Suprapubic skin (tissue), 3 donors: Measurements from ENCODE around the gene ARFGAP1.

ENCODE experiments used
- CTCF ChIP-seq, 2 donors: fragments of 200-600 bp in 1 of 2; fragments of 450-650 bp in 1 of 2; sonication (generic) in 1 of 2; IDR thresholded peaks; one replicate each; pipeline ENCODE4 v1.5.1; 2016 to 2019; ENCODE audit warnings: antibody characterized with exemption in 2 of 2, mild to moderate bottlenecking in 1 of 2, moderate library complexity in 1 of 2
- POLR2A ChIP-seq, 2 donors: fragments of 450-650 bp; IDR thresholded peaks; one replicate each; pipeline ENCODE4 v1.6.1; 2017; ENCODE audit warnings: antibody characterized with exemption in 2 of 2, mild to moderate bottlenecking in 2 of 2, moderate library complexity in 2 of 2

- TF ChIP-seq POLR2A (IDR thresholded peaks at IDR 0.05), result no peak
- no peak for TF ChIP-seq CTCF (IDR thresholded peaks at IDR 0.05)
Observed at GRCh38 chr20:63315240-63315689, 42.7 kb downstream of the ARFGAP1 start.
